HCT116 (cell line): ENCODE results near the gene CHRNB1.

Experiments used
- EGR1 ChIP-seq: IDR thresholded peaks from 2 replicates; pipeline ENCODE4 v1.6.1; 2012; ENCODE audit warnings: low read depth
- EZH2 ChIP-seq: fragments of 200-600 bp; sonication (generic); IDR thresholded peaks from 2 replicates; pipeline ENCODE4 v1.6.1; 2017; ENCODE audit warnings: antibody characterized with exemption, mixed run types
- POLR2A ChIP-seq: IDR thresholded peaks from 2 replicates; pipeline ENCODE4 v1.7.0; 2011; ENCODE audit warnings: borderline replicate concordance; ENCODE audit not compliant: insufficient read depth, insufficient read length; ENCODE audit errors: extremely low read depth
- POLR2AphosphoS5 ChIP-seq: IDR thresholded peaks from 2 replicates; pipeline ENCODE4 v1.6.1; 2011; ENCODE audit warnings: mild to moderate bottlenecking, low read depth, low read length, moderate library complexity
- SIN3A ChIP-seq: IDR thresholded peaks from 2 replicates; pipeline ENCODE4 v1.6.1; 2012; ENCODE audit warnings: low read depth
- SRF ChIP-seq: IDR thresholded peaks from 2 replicates; pipeline ENCODE4 v1.6.1; 2012; ENCODE audit warnings: low read depth
- TF ChIP-seq, protein P1 (sequence below), 3 experiments: fragments of 200-600 bp in 1 of 3; sonication (generic) in 1 of 3; IDR thresholded peaks in 2 of 3; conservative IDR thresholded peaks in 1 of 3; 2 replicates each; pipeline ENCODE4 v1.5.1; 2012 to 2017; ENCODE audit warnings: low read depth in 2 of 3, low read length in 2 of 3, antibody characterized with exemption in 1 of 3, borderline replicate concordance in 1 of 3, control low read depth in 1 of 3, mild to moderate bottlenecking in 1 of 3, mixed read lengths in 1 of 3, mixed run types in 1 of 3, moderate library complexity in 1 of 3; ENCODE audit not compliant: insufficient read depth in 1 of 3
- TF ChIP-seq, protein P2 (sequence below): IDR thresholded peaks from 2 replicates; pipeline ENCODE4 v1.6.1; 2012; ENCODE audit warnings: low read depth
- TF ChIP-seq, protein P3 (sequence below): IDR thresholded peaks from 2 replicates; pipeline ENCODE4 v1.6.1; 2012

DNA sequence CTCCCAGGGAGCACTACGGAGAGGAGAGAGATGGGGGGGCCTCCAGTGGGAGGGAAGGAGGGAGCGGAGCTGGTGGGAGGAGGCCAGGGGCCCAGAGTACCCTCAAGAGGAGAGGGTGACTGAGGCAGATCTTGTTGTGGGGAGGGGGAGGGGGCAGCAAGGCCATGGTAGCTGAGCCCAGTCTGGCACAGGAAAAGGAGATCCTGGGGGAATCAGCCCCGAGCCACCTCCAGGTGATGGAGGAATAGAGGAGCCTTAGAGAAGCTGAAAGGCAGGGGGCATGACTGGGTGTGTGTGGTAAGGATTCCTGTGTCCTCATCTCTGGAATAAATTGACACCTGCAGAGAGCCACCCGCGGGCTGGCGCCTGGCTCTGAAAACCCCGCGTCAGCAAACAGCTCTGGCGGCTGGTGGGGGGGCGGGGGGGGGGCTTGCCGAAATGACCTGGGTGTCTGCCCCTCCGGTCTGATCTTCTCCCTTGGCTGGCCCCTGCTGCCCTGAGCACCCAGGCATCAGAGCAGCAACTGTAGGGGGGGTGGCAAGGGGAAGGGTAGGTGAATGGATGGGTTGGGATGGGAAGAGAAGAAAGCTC lies 38.5 kb upstream of the CHRNB1 start:
- TF ChIP-seq, protein P1, sequence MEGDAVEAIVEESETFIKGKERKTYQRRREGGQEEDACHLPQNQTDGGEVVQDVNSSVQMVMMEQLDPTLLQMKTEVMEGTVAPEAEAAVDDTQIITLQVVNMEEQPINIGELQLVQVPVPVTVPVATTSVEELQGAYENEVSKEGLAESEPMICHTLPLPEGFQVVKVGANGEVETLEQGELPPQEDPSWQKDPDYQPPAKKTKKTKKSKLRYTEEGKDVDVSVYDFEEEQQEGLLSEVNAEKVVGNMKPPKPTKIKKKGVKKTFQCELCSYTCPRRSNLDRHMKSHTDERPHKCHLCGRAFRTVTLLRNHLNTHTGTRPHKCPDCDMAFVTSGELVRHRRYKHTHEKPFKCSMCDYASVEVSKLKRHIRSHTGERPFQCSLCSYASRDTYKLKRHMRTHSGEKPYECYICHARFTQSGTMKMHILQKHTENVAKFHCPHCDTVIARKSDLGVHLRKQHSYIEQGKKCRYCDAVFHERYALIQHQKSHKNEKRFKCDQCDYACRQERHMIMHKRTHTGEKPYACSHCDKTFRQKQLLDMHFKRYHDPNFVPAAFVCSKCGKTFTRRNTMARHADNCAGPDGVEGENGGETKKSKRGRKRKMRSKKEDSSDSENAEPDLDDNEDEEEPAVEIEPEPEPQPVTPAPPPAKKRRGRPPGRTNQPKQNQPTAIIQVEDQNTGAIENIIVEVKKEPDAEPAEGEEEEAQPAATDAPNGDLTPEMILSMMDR (IDR thresholded peaks at IDR 0.05 in 2 of 3, conservative IDR thresholded peaks at IDR 0.05 in 1 of 3; ENCODE audit: borderline replicate concordance in 1 of 3, insufficient read depth in 1 of 3, low read depth in 2 of 3, low read length in 2 of 3): no peak
- no peak for TF ChIP-seq EGR1
- no peak for TF ChIP-seq POLR2A
- TF ChIP-seq SIN3A: no peak
- no peak for TF ChIP-seq EZH2
- no peak for TF ChIP-seq POLR2AphosphoS5
- TF ChIP-seq, protein P2, sequence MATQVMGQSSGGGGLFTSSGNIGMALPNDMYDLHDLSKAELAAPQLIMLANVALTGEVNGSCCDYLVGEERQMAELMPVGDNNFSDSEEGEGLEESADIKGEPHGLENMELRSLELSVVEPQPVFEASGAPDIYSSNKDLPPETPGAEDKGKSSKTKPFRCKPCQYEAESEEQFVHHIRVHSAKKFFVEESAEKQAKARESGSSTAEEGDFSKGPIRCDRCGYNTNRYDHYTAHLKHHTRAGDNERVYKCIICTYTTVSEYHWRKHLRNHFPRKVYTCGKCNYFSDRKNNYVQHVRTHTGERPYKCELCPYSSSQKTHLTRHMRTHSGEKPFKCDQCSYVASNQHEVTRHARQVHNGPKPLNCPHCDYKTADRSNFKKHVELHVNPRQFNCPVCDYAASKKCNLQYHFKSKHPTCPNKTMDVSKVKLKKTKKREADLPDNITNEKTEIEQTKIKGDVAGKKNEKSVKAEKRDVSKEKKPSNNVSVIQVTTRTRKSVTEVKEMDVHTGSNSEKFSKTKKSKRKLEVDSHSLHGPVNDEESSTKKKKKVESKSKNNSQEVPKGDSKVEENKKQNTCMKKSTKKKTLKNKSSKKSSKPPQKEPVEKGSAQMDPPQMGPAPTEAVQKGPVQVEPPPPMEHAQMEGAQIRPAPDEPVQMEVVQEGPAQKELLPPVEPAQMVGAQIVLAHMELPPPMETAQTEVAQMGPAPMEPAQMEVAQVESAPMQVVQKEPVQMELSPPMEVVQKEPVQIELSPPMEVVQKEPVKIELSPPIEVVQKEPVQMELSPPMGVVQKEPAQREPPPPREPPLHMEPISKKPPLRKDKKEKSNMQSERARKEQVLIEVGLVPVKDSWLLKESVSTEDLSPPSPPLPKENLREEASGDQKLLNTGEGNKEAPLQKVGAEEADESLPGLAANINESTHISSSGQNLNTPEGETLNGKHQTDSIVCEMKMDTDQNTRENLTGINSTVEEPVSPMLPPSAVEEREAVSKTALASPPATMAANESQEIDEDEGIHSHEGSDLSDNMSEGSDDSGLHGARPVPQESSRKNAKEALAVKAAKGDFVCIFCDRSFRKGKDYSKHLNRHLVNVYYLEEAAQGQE: no peak
- no peak for TF ChIP-seq SRF
- TF ChIP-seq, protein P3, sequence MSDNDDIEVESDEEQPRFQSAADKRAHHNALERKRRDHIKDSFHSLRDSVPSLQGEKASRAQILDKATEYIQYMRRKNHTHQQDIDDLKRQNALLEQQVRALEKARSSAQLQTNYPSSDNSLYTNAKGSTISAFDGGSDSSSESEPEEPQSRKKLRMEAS: no peak
